WTC11 (cell line): Measurements from ENCODE around the gene SOX6. TPM values are rescaled to one million over a fixed set of nuclear protein-coding genes. Genes with fewer than 3 reads are reported as not detected.

Experiments
- ATAC-seq: fragments of 200-7000 bp; cut with Tn5 transposase; 2 replicates; pipeline ENCODE4 v1.10.0; 2021; ENCODE audit warnings: mild to moderate bottlenecking, moderate library complexity
- CTCF ChIA-PET: fragments of 300-600 bp; sonication (Branson Sonifier 250); formaldehyde crosslinking; loops from one replicate; lab custom pipeline; 2021; ENCODE audit warnings: antibody characterized with exemption; lab: Charles Lee
- POLR2A ChIA-PET: fragments of 350-600 bp; sonication (Branson Sonifier 250); formaldehyde crosslinking; loops from one replicate; lab custom pipeline; 2021; ENCODE audit warnings: antibody characterized with exemption; lab: Charles Lee
- DNase-seq: peaks from one replicate; pipeline ENCODE4 v3.0.0; 2021; ENCODE audit warnings: low spot score
- H3K27ac Mint-ChIP-seq: 2 replicates; pipeline ENCODE4 v1.8.0; 2021; ENCODE audit warnings: mixed read lengths
- H3K27me3 Mint-ChIP-seq: 2 replicates; pipeline ENCODE4 v1.8.0; 2021; ENCODE audit warnings: low read depth, mild to moderate bottlenecking, moderate library complexity, mixed read lengths
- H3K36me3 Mint-ChIP-seq: 2 replicates; pipeline ENCODE4 v1.8.0; 2021; ENCODE audit warnings: mixed read lengths
- H3K4me1 Mint-ChIP-seq: 2 replicates; pipeline ENCODE4 v1.8.0; 2022; ENCODE audit warnings: mixed read lengths
- H3K4me3 Mint-ChIP-seq: 2 replicates; pipeline ENCODE4 v1.8.0; 2021; ENCODE audit warnings: mild to moderate bottlenecking, moderate library complexity, mixed read lengths
- H3K9me3 Mint-ChIP-seq: 2 replicates; pipeline ENCODE4 v1.8.0; 2021; ENCODE audit warnings: mixed read lengths
- ETV6 ChIP-seq: sonication (generic); formaldehyde crosslinking; IDR thresholded peaks from 2 replicates; pipeline ENCODE4 v1.8.1; 2022; ENCODE audit warnings: mild to moderate bottlenecking, missing genetic modification reagents
- FOXK1 ChIP-seq: sonication (generic); formaldehyde crosslinking; IDR thresholded peaks from 2 replicates; pipeline ENCODE4 v1.8.0; 2022; ENCODE audit warnings: mild to moderate bottlenecking, moderate library complexity, missing genetic modification reagents
- FOXP4 ChIP-seq: sonication (generic); formaldehyde crosslinking; IDR thresholded peaks from 2 replicates; pipeline ENCODE4 v1.8.0; 2022; ENCODE audit warnings: mild to moderate bottlenecking, missing genetic modification reagents
- GABPB1 ChIP-seq: sonication (generic); formaldehyde crosslinking; IDR thresholded peaks from 2 replicates; pipeline ENCODE4 v1.8.1; 2023; ENCODE audit warnings: mild to moderate bottlenecking, missing genetic modification reagents
- HMGA2 ChIP-seq: fragments of 250-450 bp; sonication (Bioruptor Pico); IDR thresholded peaks from 2 replicates; pipeline ENCODE4 v1.4.0; 2021; ENCODE audit warnings: mild to moderate bottlenecking, moderate library complexity
- NFYB ChIP-seq: sonication (generic); formaldehyde crosslinking; conservative IDR thresholded peaks from 2 replicates; pipeline ENCODE4 v1.8.0; 2022; ENCODE audit warnings: low read depth, missing genetic modification reagents
- OVOL2 ChIP-seq: fragments of 250-450 bp; sonication (Bioruptor Pico); IDR thresholded peaks from 2 replicates; pipeline ENCODE4 v1.9.0; 2021; ENCODE audit warnings: mild to moderate bottlenecking, borderline replicate concordance
- PRDM15 ChIP-seq: sonication (generic); formaldehyde crosslinking; IDR thresholded peaks from 2 replicates; pipeline ENCODE4 v1.8.0; 2022; ENCODE audit warnings: missing genetic modification reagents
- RELA ChIP-seq: sonication (generic); formaldehyde crosslinking; IDR thresholded peaks from 2 replicates; pipeline ENCODE4 v1.8.1; 2022; ENCODE audit warnings: missing genetic modification reagents, mild to moderate bottlenecking, borderline replicate concordance
- STAT6 ChIP-seq: sonication (generic); formaldehyde crosslinking; conservative IDR thresholded peaks from 2 replicates; pipeline ENCODE4 v1.8.1; 2023; ENCODE audit warnings: mild to moderate bottlenecking, low read depth, missing genetic modification reagents, moderate library complexity
- USF1 ChIP-seq: sonication (generic); formaldehyde crosslinking; IDR thresholded peaks from 2 replicates; pipeline ENCODE4 v1.8.0; 2022; ENCODE audit warnings: mild to moderate bottlenecking, missing genetic modification reagents
- USF2 ChIP-seq: sonication (generic); formaldehyde crosslinking; IDR thresholded peaks from 2 replicates; pipeline ENCODE4 v1.8.1; 2023; ENCODE audit warnings: mild to moderate bottlenecking, missing genetic modification reagents, moderate library complexity
- ZBTB21 ChIP-seq: sonication (generic); formaldehyde crosslinking; IDR thresholded peaks from 2 replicates; pipeline ENCODE4 v1.8.1; 2023; ENCODE audit warnings: mild to moderate bottlenecking, missing genetic modification reagents, borderline replicate concordance
- ZNF219 ChIP-seq: sonication (generic); formaldehyde crosslinking; IDR thresholded peaks from 2 replicates; pipeline ENCODE4 v1.8.0; 2023; ENCODE audit warnings: missing genetic modification reagents, mild to moderate bottlenecking, borderline replicate concordance
- ZNF263 ChIP-seq: sonication (generic); formaldehyde crosslinking; IDR thresholded peaks from 2 replicates; pipeline ENCODE4 v1.8.1; 2022; ENCODE audit warnings: low read depth, mild to moderate bottlenecking, moderate library complexity, missing genetic modification reagents
- ZNF423 ChIP-seq: fragments of 250-450 bp; sonication (Bioruptor Pico); IDR thresholded peaks from 2 replicates; pipeline ENCODE4 v2.1.2; 2022; ENCODE audit warnings: mild to moderate bottlenecking, moderate library complexity
- total RNA-seq: library from RNA; stranded (reverse); gene quantifications from 3 replicates; pipeline ENCODE4 v1.2.3, GENCODE V29; 2021
- TF ChIP-seq, protein P1 (sequence below): sonication (generic); formaldehyde crosslinking; IDR thresholded peaks from 2 replicates; pipeline ENCODE4 v1.8.1; 2022; ENCODE audit warnings: mild to moderate bottlenecking, missing genetic modification reagents, moderate library complexity, borderline replicate concordance
- TF ChIP-seq, protein P2 (sequence below): fragments of 200-600 bp; IDR thresholded peaks from 2 replicates; pipeline ENCODE4 v1.8.0; 2022; ENCODE audit warnings: antibody characterized with exemption

SOX6 gene
- total RNA-seq, 1 experiment from 2014 or later, result 0.13 TPM

GRCh38 chr11:16295592-16295991, 60.8 kb downstream of the SOX6 start:
- POLR2A ChIA-PET, result no interaction called here
- H3K27me3 Mint-ChIP-seq, result no peaks in the 10 kb centered on the region
- no peaks in the 10 kb centered on the region for H3K36me3 Mint-ChIP-seq
- DNase-seq, result no peak
- CTCF ChIA-PET, result no interaction called here
- no peak overlapping the region for H3K4me3 Mint-ChIP-seq
- H3K4me1 Mint-ChIP-seq, result peaks cover 14% of the 10 kb centered on the region
- no peak for TF ChIP-seq ZNF263 (CRISPR knock-in tag)
- no peak for TF ChIP-seq STAT6 (CRISPR knock-in tag)
- no peak for TF ChIP-seq ZBTB21 (CRISPR knock-in tag)
- TF ChIP-seq ZNF423 (CRISPR knock-in tag), result no peak
- TF ChIP-seq, protein P1, sequence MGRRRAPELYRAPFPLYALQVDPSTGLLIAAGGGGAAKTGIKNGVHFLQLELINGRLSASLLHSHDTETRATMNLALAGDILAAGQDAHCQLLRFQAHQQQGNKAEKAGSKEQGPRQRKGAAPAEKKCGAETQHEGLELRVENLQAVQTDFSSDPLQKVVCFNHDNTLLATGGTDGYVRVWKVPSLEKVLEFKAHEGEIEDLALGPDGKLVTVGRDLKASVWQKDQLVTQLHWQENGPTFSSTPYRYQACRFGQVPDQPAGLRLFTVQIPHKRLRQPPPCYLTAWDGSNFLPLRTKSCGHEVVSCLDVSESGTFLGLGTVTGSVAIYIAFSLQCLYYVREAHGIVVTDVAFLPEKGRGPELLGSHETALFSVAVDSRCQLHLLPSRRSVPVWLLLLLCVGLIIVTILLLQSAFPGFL, result no peak
- TF ChIP-seq FOXP4 (CRISPR knock-in tag), result no peak
- TF ChIP-seq USF1 (CRISPR knock-in tag), result no peak
- TF ChIP-seq USF2, result no peak
- no peak for TF ChIP-seq NFYB (CRISPR knock-in tag)
- no peak for TF ChIP-seq GABPB1 (CRISPR knock-in tag)
- TF ChIP-seq FOXK1 (CRISPR knock-in tag), result no peak
- TF ChIP-seq PRDM15 (CRISPR knock-in tag), result no peak
- TF ChIP-seq HMGA2 (CRISPR knock-in tag), result no peak
- no peak for TF ChIP-seq ETV6
- TF ChIP-seq, protein P2, sequence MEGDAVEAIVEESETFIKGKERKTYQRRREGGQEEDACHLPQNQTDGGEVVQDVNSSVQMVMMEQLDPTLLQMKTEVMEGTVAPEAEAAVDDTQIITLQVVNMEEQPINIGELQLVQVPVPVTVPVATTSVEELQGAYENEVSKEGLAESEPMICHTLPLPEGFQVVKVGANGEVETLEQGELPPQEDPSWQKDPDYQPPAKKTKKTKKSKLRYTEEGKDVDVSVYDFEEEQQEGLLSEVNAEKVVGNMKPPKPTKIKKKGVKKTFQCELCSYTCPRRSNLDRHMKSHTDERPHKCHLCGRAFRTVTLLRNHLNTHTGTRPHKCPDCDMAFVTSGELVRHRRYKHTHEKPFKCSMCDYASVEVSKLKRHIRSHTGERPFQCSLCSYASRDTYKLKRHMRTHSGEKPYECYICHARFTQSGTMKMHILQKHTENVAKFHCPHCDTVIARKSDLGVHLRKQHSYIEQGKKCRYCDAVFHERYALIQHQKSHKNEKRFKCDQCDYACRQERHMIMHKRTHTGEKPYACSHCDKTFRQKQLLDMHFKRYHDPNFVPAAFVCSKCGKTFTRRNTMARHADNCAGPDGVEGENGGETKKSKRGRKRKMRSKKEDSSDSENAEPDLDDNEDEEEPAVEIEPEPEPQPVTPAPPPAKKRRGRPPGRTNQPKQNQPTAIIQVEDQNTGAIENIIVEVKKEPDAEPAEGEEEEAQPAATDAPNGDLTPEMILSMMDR, result no peak
- TF ChIP-seq ZNF219, result no peak
- TF ChIP-seq RELA (CRISPR knock-in tag), result no peak
- TF ChIP-seq OVOL2 (CRISPR knock-in tag), result no peak
- ATAC-seq, result no peak
- H3K9me3 Mint-ChIP-seq, result no peaks in the 10 kb centered on the region
- no peak overlapping the region for H3K27ac Mint-ChIP-seq
